H9 (cell line): ENCODE data around the gene PEDS1. TPM values are rescaled to one million over a fixed set of nuclear protein-coding genes. Genes with fewer than 3 reads are reported as not detected.

ENCODE experiments used
- DNase-seq: peaks from one replicate; pipeline ENCODE4 v3.0.0-alpha.2; 2017
- H2AFZ ChIP-seq: one replicate; pipeline ENCODE4 v1.6.1; 2013; ENCODE audit warnings: mild to moderate bottlenecking, low read length, control low read depth, moderate library complexity
- H2AK5ac ChIP-seq: 2 replicates; pipeline ENCODE4 v1.6.1; 2013; ENCODE audit warnings: low read length, control low read depth, mixed read lengths; ENCODE audit not compliant: insufficient read length
- H2BK120ac ChIP-seq: one replicate; pipeline ENCODE4 v1.6.1; 2013; ENCODE audit warnings: low read depth, mild to moderate bottlenecking, low read length, control low read depth, inconsistent platforms; ENCODE audit not compliant: poor library complexity, severe bottlenecking
- H2BK12ac ChIP-seq: 2 replicates; pipeline ENCODE4 v1.6.1; 2013; ENCODE audit warnings: low read length, control low read depth, mixed read lengths, low read depth; ENCODE audit not compliant: insufficient read length
- H2BK15ac ChIP-seq: 2 replicates; pipeline ENCODE4 v1.6.1; 2013; ENCODE audit warnings: low read depth, low read length, control low read depth
- H2BK20ac ChIP-seq: one replicate; pipeline ENCODE4 v1.6.1; 2013; ENCODE audit warnings: low read depth, mild to moderate bottlenecking, low read length, control low read depth, inconsistent platforms; ENCODE audit not compliant: poor library complexity, severe bottlenecking
- H2BK5ac ChIP-seq: 2 replicates; pipeline ENCODE4 v1.6.1; 2013; ENCODE audit warnings: low read length, control low read depth, mixed read lengths; ENCODE audit not compliant: insufficient read length
- H3K14ac ChIP-seq: 2 replicates; pipeline ENCODE4 v1.6.1; 2013; ENCODE audit warnings: low read length, control low read depth; ENCODE audit not compliant: insufficient read depth
- H3K18ac ChIP-seq: 2 replicates; pipeline ENCODE4 v1.6.1; 2013; ENCODE audit warnings: low read depth, mild to moderate bottlenecking, mixed read lengths, low read length, control low read depth; ENCODE audit not compliant: insufficient read length
- H3K23ac ChIP-seq: 2 replicates; pipeline ENCODE4 v1.6.1; 2013; ENCODE audit warnings: low read length, control low read depth, mixed read lengths, low read depth; ENCODE audit not compliant: insufficient read length
- H3K23me2 ChIP-seq: 2 replicates; pipeline ENCODE4 v1.6.1; 2013; ENCODE audit warnings: low read depth, mild to moderate bottlenecking, mixed read lengths, low read length, control low read depth; ENCODE audit not compliant: insufficient read length, poor library complexity, severe bottlenecking
- H3K27ac ChIP-seq: 2 replicates; pipeline ENCODE4 v1.5.1; 2013; ENCODE audit warnings: low read length, control low read depth, mixed read lengths, low read depth; ENCODE audit not compliant: insufficient read length
- H3K27me3 ChIP-seq: 2 replicates; pipeline ENCODE4 v1.6.1; 2013; ENCODE audit warnings: low read length, control low read depth, inconsistent platforms; ENCODE audit not compliant: insufficient read depth
- H3K4ac ChIP-seq: 2 replicates; pipeline ENCODE4 v1.6.1; 2013; ENCODE audit warnings: low read depth, mild to moderate bottlenecking, control low read depth, inconsistent platforms, low read length, moderate library complexity
- H3K4me1 ChIP-seq: 2 replicates; pipeline ENCODE4 v1.6.1; 2013; ENCODE audit warnings: low read length, control low read depth, inconsistent platforms; ENCODE audit not compliant: insufficient read depth
- H3K4me2 ChIP-seq: 2 replicates; pipeline ENCODE4 v1.6.1; 2013; ENCODE audit warnings: low read length, control low read depth, mixed read lengths; ENCODE audit not compliant: insufficient read length, insufficient read depth
- H3K56ac ChIP-seq: 2 replicates; pipeline ENCODE4 v1.6.1; 2013; ENCODE audit warnings: low read depth, mild to moderate bottlenecking, mixed read lengths, low read length, control low read depth; ENCODE audit not compliant: insufficient read length
- H3K79me1 ChIP-seq: 2 replicates; pipeline ENCODE4 v1.6.1; 2013; ENCODE audit warnings: low read depth, mild to moderate bottlenecking, moderate library complexity, low read length, control low read depth, inconsistent platforms; ENCODE audit not compliant: insufficient read depth, poor library complexity, severe bottlenecking
- H3K79me2 ChIP-seq: 2 replicates; pipeline ENCODE4 v1.6.1; 2013; ENCODE audit warnings: low read length, control low read depth, inconsistent platforms; ENCODE audit not compliant: insufficient read depth
- H3K9ac ChIP-seq: 2 replicates; pipeline ENCODE4 v1.6.1; 2013; ENCODE audit warnings: low read length, control low read depth, mixed read lengths; ENCODE audit not compliant: insufficient read length; ENCODE audit errors: extremely low read depth
- H3K9me3 ChIP-seq: one replicate; pipeline ENCODE4 v1.6.1; 2013; ENCODE audit warnings: low read depth, low read length, inconsistent platforms; ENCODE audit not compliant: control insufficient read depth
- H3T11ph ChIP-seq: one replicate; pipeline ENCODE4 v1.6.1; 2013; ENCODE audit warnings: mild to moderate bottlenecking, low read length, control low read depth, inconsistent platforms
- H4K20me1 ChIP-seq: one replicate; pipeline ENCODE4 v1.6.1; 2013; ENCODE audit not compliant: control insufficient read depth, insufficient read length, insufficient read depth
- H4K5ac ChIP-seq: 2 replicates; pipeline ENCODE4 v1.6.1; 2013; ENCODE audit warnings: low read depth, mild to moderate bottlenecking, mixed read lengths, low read length, control low read depth; ENCODE audit not compliant: insufficient read length
- H4K8ac ChIP-seq: replicated peaks from 2 replicates; pipeline ENCODE4 v1.6.1; 2013; ENCODE audit warnings: low read length, control low read depth, mixed read lengths, low read depth; ENCODE audit not compliant: insufficient read length
- H4K91ac ChIP-seq: 2 replicates; pipeline ENCODE4 v1.6.1; 2013; ENCODE audit warnings: low read depth, mild to moderate bottlenecking, moderate library complexity, mixed read lengths, low read length, control low read depth; ENCODE audit not compliant: insufficient read length
- H3K27ac Mint-ChIP-seq, 3 experiments: 2 replicates in 2 of 3; 3 replicates in 1 of 3; pipeline ENCODE4 v1.8.0; 2020 to 2021; ENCODE audit warnings: mixed read lengths in 3 of 3, mild to moderate bottlenecking in 1 of 3, moderate library complexity in 1 of 3
- H3K27me3 Mint-ChIP-seq: 2 replicates; pipeline ENCODE4 v1.8.0; 2021; ENCODE audit warnings: low read depth, mild to moderate bottlenecking, moderate library complexity, mixed read lengths
- H3K36me3 Mint-ChIP-seq, 3 experiments: 2 replicates in 2 of 3; 3 replicates in 1 of 3; pipeline ENCODE4 v1.8.0; 2020 to 2021; ENCODE audit warnings: low read depth in 3 of 3, mixed read lengths in 3 of 3; ENCODE audit not compliant: insufficient read depth in 1 of 3
- H3K4me1 Mint-ChIP-seq, 2 experiments: 2 replicates each; pipeline ENCODE4 v1.8.0; 2020; ENCODE audit warnings: mixed read lengths in 2 of 2
- H3K4me3 Mint-ChIP-seq, 2 experiments: 2 replicates in 1 of 2; 3 replicates in 1 of 2; pipeline ENCODE4 v1.8.0; 2020 to 2021; ENCODE audit warnings: mild to moderate bottlenecking in 2 of 2, mixed read lengths in 2 of 2, moderate library complexity in 1 of 2
- H3K9me3 Mint-ChIP-seq, 2 experiments: 2 replicates in 1 of 2; 3 replicates in 1 of 2; pipeline ENCODE4 v1.8.0; 2020; ENCODE audit warnings: mild to moderate bottlenecking in 2 of 2, mixed read lengths in 2 of 2, moderate library complexity in 1 of 2
- WGBS: extraction: QIAGEN DNeasy Blood & Tissue Kit; methylation state at CpG from one replicate; pipeline ENCODE4 v1.1.7; 2013; ENCODE audit warnings: missing lambda C conversion rate, low lambda C conversion rate, mixed read lengths; ENCODE audit not compliant: insufficient read length; ENCODE audit errors: extremely low coverage; 5-methylcytosine and 5-hydroxymethylcytosine counted together
- total RNA-seq: library from RNA; stranded (reverse); gene quantifications from 2 replicates; pipeline ENCODE4 v1.2.1, GENCODE V29; 2021
- TF ChIP-seq, protein P1 (sequence below): fragments of 200-600 bp; sonication (generic); conservative IDR thresholded peaks from 3 replicates; pipeline ENCODE4 v1.8.0; 2021; ENCODE audit warnings: antibody characterized with exemption, mild to moderate bottlenecking

PEDS1 gene
- total RNA-seq, 1 experiment from 2014 or later: 29.3 TPM

GRCh38 chr20:50200482-50201104 is 47.1 kb upstream of the PEDS1 start:
- Histone ChIP-seq H2BK5ac (no peak overlapping the region), H3K23me2 (no peaks in the 10 kb centered on the region), H3K27ac (no peak overlapping the region), H2BK12ac (no peak overlapping the region), H4K8ac (no peak overlapping the region), H3K9ac (no peak overlapping the region), H4K91ac (no peak overlapping the region), H3K23ac (no peak overlapping the region), H2BK15ac (no peak overlapping the region), H3T11ph (no peak overlapping the region), H3K4me1 (no peaks in the 10 kb centered on the region), H2BK120ac (no peak overlapping the region), H3K79me2 (no peaks in the 10 kb centered on the region), H4K5ac (no peak overlapping the region), H4K20me1 (no peaks in the 10 kb centered on the region), H2AK5ac (no peak overlapping the region), H3K27me3 (no peaks in the 10 kb centered on the region), H2BK20ac (no peak overlapping the region), H3K18ac (no peak overlapping the region), H3K4me2 (no peak overlapping the region), H3K4ac (no peak overlapping the region), H3K56ac (no peak overlapping the region), H2AFZ (no peak overlapping the region), H3K14ac (peak overlapping the region; percentile 23; the same call in 1 of the 2 replicates), H3K79me1 (no peaks in the 10 kb centered on the region), H3K9me3 (no peaks in the 10 kb centered on the region)
- TF ChIP-seq, protein P1, sequence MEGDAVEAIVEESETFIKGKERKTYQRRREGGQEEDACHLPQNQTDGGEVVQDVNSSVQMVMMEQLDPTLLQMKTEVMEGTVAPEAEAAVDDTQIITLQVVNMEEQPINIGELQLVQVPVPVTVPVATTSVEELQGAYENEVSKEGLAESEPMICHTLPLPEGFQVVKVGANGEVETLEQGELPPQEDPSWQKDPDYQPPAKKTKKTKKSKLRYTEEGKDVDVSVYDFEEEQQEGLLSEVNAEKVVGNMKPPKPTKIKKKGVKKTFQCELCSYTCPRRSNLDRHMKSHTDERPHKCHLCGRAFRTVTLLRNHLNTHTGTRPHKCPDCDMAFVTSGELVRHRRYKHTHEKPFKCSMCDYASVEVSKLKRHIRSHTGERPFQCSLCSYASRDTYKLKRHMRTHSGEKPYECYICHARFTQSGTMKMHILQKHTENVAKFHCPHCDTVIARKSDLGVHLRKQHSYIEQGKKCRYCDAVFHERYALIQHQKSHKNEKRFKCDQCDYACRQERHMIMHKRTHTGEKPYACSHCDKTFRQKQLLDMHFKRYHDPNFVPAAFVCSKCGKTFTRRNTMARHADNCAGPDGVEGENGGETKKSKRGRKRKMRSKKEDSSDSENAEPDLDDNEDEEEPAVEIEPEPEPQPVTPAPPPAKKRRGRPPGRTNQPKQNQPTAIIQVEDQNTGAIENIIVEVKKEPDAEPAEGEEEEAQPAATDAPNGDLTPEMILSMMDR: no peak
- no peak overlapping the region for H3K4me3 Mint-ChIP-seq
- peaks cover 2% of the 10 kb centered on the region; the same call in 1 of the 2 replicates for H3K27me3 Mint-ChIP-seq
- DNase-seq: no peak
- WGBS: no CpG with 5 or more reads among the region's 6 CpGs
- peaks cover 21 to 31% of the 10 kb centered on the region in 2 experiments for H3K9me3 Mint-ChIP-seq
- peak overlapping the region in 2 of 3 experiments; percentile 17 to 84; a peak in 3 of 7 replicates for H3K27ac Mint-ChIP-seq
- peaks cover 5 to 22% (median 7%) of the 10 kb centered on the region in 3 experiments for H3K36me3 Mint-ChIP-seq
- peaks cover 14 to 22% of the 10 kb centered on the region in 2 experiments for H3K4me1 Mint-ChIP-seq
